ENCODE measurements around the gene EPB41L4A.

The EPB41L4A gene

GRCh38 chr5:112308608-112309007, 110.5 kb downstream of the EPB41L4A start:
- no peak for DNase-seq (ENCODE audit: low read depth)
- Histone ChIP-seq H3K9me3 (ENCODE audit: control insufficient read depth, low read length) (no peaks in the 10 kb centered on the region), H3K27me3 (replicated peaks; ENCODE audit: control insufficient read depth, insufficient read depth, low read length) (no peaks in the 10 kb centered on the region), H3K4me3 (ENCODE audit: low read length) (no peak overlapping the region), H3K36me3 (ENCODE audit: control insufficient read depth, insufficient read depth, low read length, severe bottlenecking) (no peaks in the 10 kb centered on the region), H3K4me1 (ENCODE audit: control insufficient read depth, insufficient read depth, low read length) (peaks cover 14% of the 10 kb centered on the region), H3K9ac (ENCODE audit: low read length) (no peak overlapping the region)

- DNase-seq (ENCODE audit: low read depth): no peak
- no peaks in the 10 kb centered on the region for H3K36me3 ChIP-seq (ENCODE audit: control insufficient read depth, insufficient read depth, low read length, severe bottlenecking)
- H3K4me1 ChIP-seq (ENCODE audit: control insufficient read depth, insufficient read depth, low read length): peaks cover 7% of the 10 kb centered on the region
- no peaks in the 10 kb centered on the region for H3K27me3 ChIP-seq (replicated peaks; ENCODE audit: control insufficient read depth, insufficient read depth, low read length)
- no peak overlapping the region for H3K9ac ChIP-seq (ENCODE audit: low read length)
- H3K9me3 ChIP-seq (ENCODE audit: control insufficient read depth, low read length): no peaks in the 10 kb centered on the region
- no peak overlapping the region for H3K4me3 ChIP-seq (ENCODE audit: low read length)
Observed at GRCh38 chr5:112306956-112307355, 112.1 kb downstream of the EPB41L4A start.

GRCh38 chr5:112304743-112305142, 114.3 kb downstream of the EPB41L4A start:
- Histone ChIP-seq H3K36me3 (ENCODE audit: control insufficient read depth, insufficient read depth, low read length, severe bottlenecking) (no peaks in the 10 kb centered on the region), H3K4me1 (ENCODE audit: control insufficient read depth, insufficient read depth, low read length) (peaks cover 5% of the 10 kb centered on the region), H3K9ac (ENCODE audit: low read length) (no peak overlapping the region), H3K9me3 (ENCODE audit: control insufficient read depth, low read length) (no peaks in the 10 kb centered on the region), H3K27me3 (replicated peaks; ENCODE audit: control insufficient read depth, insufficient read depth, low read length) (no peaks in the 10 kb centered on the region), H3K4me3 (ENCODE audit: low read length) (no peak overlapping the region)
- no peak for DNase-seq (ENCODE audit: low read depth)

GRCh38 chr5:112303685-112304084, 115.4 kb downstream of the EPB41L4A start:
- H3K4me1 ChIP-seq (ENCODE audit: control insufficient read depth, insufficient read depth, low read length): peaks cover 3% of the 10 kb centered on the region
- no peaks in the 10 kb centered on the region for H3K36me3 ChIP-seq (ENCODE audit: control insufficient read depth, insufficient read depth, low read length, severe bottlenecking)
- H3K27me3 ChIP-seq (replicated peaks; ENCODE audit: control insufficient read depth, insufficient read depth, low read length): no peaks in the 10 kb centered on the region
- H3K9ac ChIP-seq (ENCODE audit: low read length): no peak overlapping the region
- no peak for DNase-seq (ENCODE audit: low read depth)
- H3K9me3 ChIP-seq (ENCODE audit: control insufficient read depth, low read length): peaks cover 2% of the 10 kb centered on the region
- no peak overlapping the region for H3K4me3 ChIP-seq (ENCODE audit: low read length)

- H3K9ac ChIP-seq (ENCODE audit: low read length): no peak overlapping the region
- H3K9me3 ChIP-seq (ENCODE audit: control insufficient read depth, low read length): peaks cover 10% of the 10 kb centered on the region
- H3K36me3 ChIP-seq (ENCODE audit: control insufficient read depth, insufficient read depth, low read length, severe bottlenecking): no peaks in the 10 kb centered on the region
- H3K4me3 ChIP-seq (ENCODE audit: low read length): no peak overlapping the region
- no peaks in the 10 kb centered on the region for H3K27me3 ChIP-seq (replicated peaks; ENCODE audit: control insufficient read depth, insufficient read depth, low read length)
- no peak for DNase-seq (ENCODE audit: low read depth)
- H3K4me1 ChIP-seq (ENCODE audit: control insufficient read depth, insufficient read depth, low read length): no peaks in the 10 kb centered on the region
Observed at GRCh38 chr5:112294126-112294525, 125.0 kb downstream of the EPB41L4A start.

- DNase-seq (ENCODE audit: low read depth): no peak
- H3K4me3 ChIP-seq (ENCODE audit: low read length): no peak overlapping the region
- H3K9ac ChIP-seq (ENCODE audit: low read length): no peak overlapping the region
- H3K36me3 ChIP-seq (ENCODE audit: control insufficient read depth, insufficient read depth, low read length, severe bottlenecking): no peaks in the 10 kb centered on the region
- H3K27me3 ChIP-seq (replicated peaks; ENCODE audit: control insufficient read depth, insufficient read depth, low read length): no peaks in the 10 kb centered on the region
- H3K9me3 ChIP-seq (ENCODE audit: control insufficient read depth, low read length): peaks cover 7% of the 10 kb centered on the region
- H3K4me1 ChIP-seq (ENCODE audit: control insufficient read depth, insufficient read depth, low read length): no peaks in the 10 kb centered on the region
Observed at GRCh38 chr5:112293587-112293986, 125.5 kb downstream of the EPB41L4A start.

GRCh38 chr5:112290691-112291090, 128.4 kb downstream of the EPB41L4A start:
- no peak overlapping the region for H3K4me3 ChIP-seq (ENCODE audit: low read length)
- no peaks in the 10 kb centered on the region for H3K27me3 ChIP-seq (replicated peaks; ENCODE audit: control insufficient read depth, insufficient read depth, low read length)
- DNase-seq (ENCODE audit: low read depth): no peak
- no peaks in the 10 kb centered on the region for H3K4me1 ChIP-seq (ENCODE audit: control insufficient read depth, insufficient read depth, low read length)
- H3K36me3 ChIP-seq (ENCODE audit: control insufficient read depth, insufficient read depth, low read length, severe bottlenecking): no peaks in the 10 kb centered on the region
- H3K9ac ChIP-seq (ENCODE audit: low read length): no peak overlapping the region
- H3K9me3 ChIP-seq (ENCODE audit: control insufficient read depth, low read length): no peaks in the 10 kb centered on the region

GRCh38 chr5:112289465-112289864, 129.6 kb downstream of the EPB41L4A start:
- no peak overlapping the region for H3K4me3 ChIP-seq (ENCODE audit: low read length)
- H3K9ac ChIP-seq (ENCODE audit: low read length): no peak overlapping the region
- no peaks in the 10 kb centered on the region for H3K36me3 ChIP-seq (ENCODE audit: control insufficient read depth, insufficient read depth, low read length, severe bottlenecking)
- H3K4me1 ChIP-seq (ENCODE audit: control insufficient read depth, insufficient read depth, low read length): no peaks in the 10 kb centered on the region
- H3K27me3 ChIP-seq (replicated peaks; ENCODE audit: control insufficient read depth, insufficient read depth, low read length): no peaks in the 10 kb centered on the region
- no peaks in the 10 kb centered on the region for H3K9me3 ChIP-seq (ENCODE audit: control insufficient read depth, low read length)
- no peak for DNase-seq (ENCODE audit: low read depth)

GRCh38 chr5:112283943-112284929, 134.8 kb downstream of the EPB41L4A start:
- H3K27me3 ChIP-seq (replicated peaks; ENCODE audit: control insufficient read depth, insufficient read depth, low read length): no peaks in the 10 kb centered on the region
- DNase-seq (ENCODE audit: low read depth): no peak

GRCh38 chr5:112283034-112283582, 136.0 kb downstream of the EPB41L4A start:
- no peak overlapping the region for H3K4me3 ChIP-seq (ENCODE audit: low read length)

More at GRCh38 chr5:112283943-112284929, 134.8 kb downstream of the EPB41L4A start:
- no peak overlapping the region for H3K9ac ChIP-seq (ENCODE audit: low read length)
- no peak overlapping the region for H3K4me3 ChIP-seq (ENCODE audit: low read length)
- peaks cover under 1% of the 10 kb centered on the region for H3K4me1 ChIP-seq (ENCODE audit: control insufficient read depth, insufficient read depth, low read length)
- no peaks in the 10 kb centered on the region for H3K36me3 ChIP-seq (ENCODE audit: control insufficient read depth, insufficient read depth, low read length, severe bottlenecking)
- no peaks in the 10 kb centered on the region for H3K9me3 ChIP-seq (ENCODE audit: control insufficient read depth, low read length)

GRCh38 chr5:112279082-112279481, 140.0 kb downstream of the EPB41L4A start:
- Histone ChIP-seq H3K9ac (ENCODE audit: low read length) (no peak overlapping the region), H3K27me3 (replicated peaks; ENCODE audit: control insufficient read depth, insufficient read depth, low read length) (no peaks in the 10 kb centered on the region), H3K4me3 (ENCODE audit: low read length) (no peak overlapping the region), H3K36me3 (ENCODE audit: control insufficient read depth, insufficient read depth, low read length, severe bottlenecking) (no peaks in the 10 kb centered on the region), H3K4me1 (ENCODE audit: control insufficient read depth, insufficient read depth, low read length) (peaks cover 3% of the 10 kb centered on the region), H3K9me3 (ENCODE audit: control insufficient read depth, low read length) (no peaks in the 10 kb centered on the region)
- DNase-seq (ENCODE audit: low read depth): no peak

More at GRCh38 chr5:112283034-112283582, 136.0 kb downstream of the EPB41L4A start:
- Histone ChIP-seq H3K4me1 (ENCODE audit: control insufficient read depth, insufficient read depth, low read length) (peaks cover 3% of the 10 kb centered on the region), H3K27me3 (replicated peaks; ENCODE audit: control insufficient read depth, insufficient read depth, low read length) (no peaks in the 10 kb centered on the region), H3K9me3 (ENCODE audit: control insufficient read depth, low read length) (no peaks in the 10 kb centered on the region), H3K36me3 (ENCODE audit: control insufficient read depth, insufficient read depth, low read length, severe bottlenecking) (no peaks in the 10 kb centered on the region), H3K9ac (ENCODE audit: low read length) (no peak overlapping the region)
- no peak for DNase-seq (ENCODE audit: low read depth)

Data from adipocyte (in vitro differentiated cells).